Measurements from ENCODE around the gene TMEM234.
A peak's percentile ranks its signal among the peaks of the same experiment; 100 is the strongest.

Gene TMEM234

DNA sequence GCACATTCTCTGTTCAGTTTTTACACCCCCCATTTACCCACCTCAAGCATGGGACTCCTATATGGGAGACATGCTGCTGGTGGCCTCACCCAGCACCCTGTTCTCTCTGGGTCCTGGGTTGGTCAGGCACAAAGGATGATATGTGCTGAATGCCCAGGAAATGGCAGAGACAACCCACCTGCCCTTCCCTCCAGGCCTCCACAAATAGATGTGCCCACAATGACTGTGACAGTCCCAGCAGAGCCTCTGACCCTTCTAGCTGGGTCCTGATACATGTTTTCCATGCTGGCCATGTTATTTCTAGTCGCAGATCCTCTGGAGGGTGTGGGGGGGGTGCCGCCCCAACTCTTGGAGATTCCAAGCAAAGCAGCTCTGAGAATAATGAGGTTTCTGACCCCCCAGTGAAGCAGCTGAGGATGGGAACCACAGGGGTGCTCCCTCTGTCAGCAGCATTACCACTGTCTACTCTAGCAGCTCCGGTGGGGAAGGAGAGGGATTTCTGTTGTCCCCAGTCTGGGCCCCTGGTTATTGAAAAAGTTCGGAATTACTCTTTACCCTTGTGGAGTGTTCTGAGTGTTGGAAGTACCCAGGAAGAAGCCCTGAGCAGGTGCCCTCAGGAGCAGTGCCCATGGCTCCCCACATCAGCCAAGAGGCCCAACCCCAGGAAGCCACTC is 23.0 kb downstream of the TMEM234 start:
- DNase-seq: no peak

DNA sequence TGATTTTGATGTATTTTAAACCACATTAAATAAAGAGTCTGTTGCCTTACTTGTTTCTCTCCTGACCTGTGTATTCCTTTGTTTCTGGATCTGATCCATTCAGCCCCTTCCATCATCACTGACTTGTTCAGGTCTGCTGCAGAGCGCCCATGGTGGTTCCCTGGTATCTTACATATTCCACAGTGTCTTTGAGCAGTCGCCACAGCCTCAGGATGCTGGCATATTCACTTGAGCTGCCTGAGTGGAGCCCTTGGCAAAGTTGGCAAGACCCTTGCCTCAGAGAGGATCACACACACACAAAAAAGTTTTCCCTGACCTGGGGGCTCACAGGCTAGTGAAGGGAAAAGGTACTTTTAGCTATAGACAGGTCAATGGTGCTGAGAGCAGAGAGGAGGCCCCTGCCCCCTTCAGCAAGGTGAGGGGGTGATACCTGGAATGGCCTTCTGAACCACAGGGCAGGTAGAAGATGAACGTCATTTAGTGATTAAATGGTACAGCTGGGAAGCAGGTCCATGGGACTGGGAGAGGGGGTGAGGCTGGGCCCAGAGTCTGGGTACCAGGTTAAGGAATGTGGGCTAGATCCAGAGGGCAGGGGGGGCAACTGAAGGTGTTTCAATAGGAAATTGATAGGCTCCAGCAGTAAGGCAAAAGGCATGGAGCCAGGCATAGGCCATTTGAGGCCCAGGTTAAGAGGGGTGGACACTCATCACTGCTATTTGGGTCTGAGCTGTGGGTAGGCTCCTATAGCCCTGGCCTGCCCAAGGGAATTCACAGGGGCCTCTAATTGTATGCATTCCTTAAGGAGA is 23.7 kb downstream of the TMEM234 start:
- DNase-seq: no peak

DNA sequence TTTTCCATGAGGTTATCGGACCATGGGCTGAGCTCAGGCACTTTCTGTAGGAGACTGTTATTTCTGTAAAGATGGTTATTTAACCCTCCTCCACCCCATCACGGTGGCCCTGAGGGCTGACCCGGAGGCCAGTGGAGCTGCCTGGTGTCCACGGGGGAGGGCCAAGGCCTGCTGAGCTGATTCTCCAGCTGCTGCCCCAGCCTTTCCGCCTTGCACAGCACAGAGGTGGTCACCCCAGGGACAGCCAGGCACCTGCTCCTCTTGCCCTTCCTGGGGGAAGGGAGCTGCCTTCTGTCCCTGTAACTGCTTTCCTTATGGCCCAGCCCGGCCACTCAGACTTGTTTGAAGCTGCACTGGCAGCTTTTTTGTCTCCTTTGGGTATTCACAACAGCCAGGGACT is 24.3 kb downstream of the TMEM234 start:
- DNase-seq: no peak

DNA sequence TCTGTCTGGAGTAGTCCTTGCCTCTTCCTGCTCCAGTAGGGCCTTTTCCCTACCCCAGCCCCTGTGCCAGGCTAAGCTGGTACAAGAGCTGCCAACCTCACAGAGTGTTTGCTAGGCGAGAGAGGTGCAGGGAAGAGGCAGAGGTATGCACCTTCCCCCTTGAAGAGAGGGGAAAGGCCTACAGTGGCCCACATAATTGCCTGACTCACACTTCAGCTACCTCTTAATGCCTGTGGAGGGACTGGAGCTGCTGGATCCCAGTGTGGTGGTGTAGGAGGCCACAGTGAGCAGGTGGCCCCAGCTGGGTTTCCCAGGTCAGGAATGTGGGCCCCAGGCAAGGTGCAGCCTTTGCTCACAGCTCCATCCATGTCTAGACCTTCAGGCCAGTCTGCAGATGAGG is 25.1 kb downstream of the TMEM234 start:
- DNase-seq: no peak

DNA sequence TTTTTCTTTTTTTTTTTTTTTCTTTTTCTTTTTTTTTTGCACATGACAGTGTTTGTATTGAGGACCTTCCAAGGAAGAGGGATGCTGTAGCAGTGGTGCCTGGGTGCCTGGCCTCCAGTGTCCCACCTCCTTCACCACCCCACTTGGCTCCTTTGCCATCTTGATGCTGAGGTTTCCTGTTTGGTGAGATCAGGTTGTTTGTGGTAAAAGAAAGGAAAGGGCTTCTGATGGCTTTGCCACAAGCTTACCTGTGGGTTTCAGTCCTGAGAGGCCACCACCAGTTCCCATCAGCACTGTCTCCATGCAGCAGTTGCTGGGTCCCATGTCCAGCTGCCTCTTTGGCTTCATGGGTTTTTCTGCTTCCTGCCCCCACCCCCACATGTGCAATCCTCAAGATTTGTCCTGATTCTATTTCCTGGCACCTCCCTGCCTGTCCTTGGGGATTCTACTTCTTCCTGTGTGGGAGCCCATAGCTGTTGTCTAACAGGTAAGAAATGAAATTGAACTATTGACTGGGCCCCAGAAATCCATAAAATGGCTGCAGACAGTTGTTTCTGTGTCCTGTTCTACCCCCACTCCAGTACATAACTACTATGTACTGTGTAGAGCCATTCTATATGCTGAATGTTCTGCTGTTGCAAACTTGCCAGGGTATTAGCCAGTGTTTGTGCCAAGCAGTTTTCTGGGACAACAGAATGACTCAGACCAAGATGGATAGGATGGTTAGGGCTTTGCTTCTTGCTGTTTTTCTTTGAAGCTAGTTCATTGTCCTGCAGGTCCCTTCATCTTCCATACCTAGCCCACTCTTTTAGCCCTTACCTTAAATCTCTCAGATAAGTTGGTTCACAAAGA is 26.0 kb downstream of the TMEM234 start:
- no peak for DNase-seq

DNA sequence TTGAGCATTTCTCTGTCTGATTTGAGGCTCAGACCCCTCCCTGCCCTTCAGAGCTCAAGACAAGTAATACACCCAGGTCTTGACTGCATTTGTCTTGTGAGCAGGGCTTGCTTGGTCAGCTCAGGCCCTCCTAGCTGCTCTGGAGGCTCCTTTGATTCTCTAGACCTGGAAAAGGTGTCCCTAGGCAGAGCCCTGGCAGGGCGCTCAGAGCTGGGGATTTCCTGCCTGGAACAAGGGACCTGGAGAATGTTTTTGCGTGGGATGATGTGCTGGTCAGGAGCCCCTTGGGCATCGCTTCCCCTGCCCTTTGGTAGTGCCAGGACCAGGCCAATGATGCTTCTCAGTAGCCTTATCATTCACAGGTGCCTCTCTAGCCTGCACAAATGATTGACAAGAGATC is 26.6 kb downstream of the TMEM234 start:
- DNase-seq: no peak

DNA sequence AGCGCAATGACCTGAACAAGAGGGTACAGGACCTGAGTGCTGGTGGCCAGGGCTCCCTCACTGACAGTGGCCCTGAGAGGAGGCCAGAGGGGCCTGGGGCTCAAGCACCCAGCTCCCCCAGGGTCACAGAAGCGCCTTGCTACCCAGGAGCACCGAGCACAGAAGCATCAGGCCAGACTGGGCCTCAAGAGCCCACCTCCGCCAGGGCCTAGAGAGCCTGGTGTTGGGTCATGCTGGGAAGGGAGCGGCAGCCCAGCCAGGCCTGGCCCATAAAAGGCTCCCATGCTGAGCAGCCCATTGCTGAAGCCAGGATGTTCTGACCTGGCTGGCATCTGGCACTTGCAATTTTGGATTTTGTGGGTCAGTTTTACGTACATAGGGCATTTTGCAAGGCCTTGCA is 27.2 kb downstream of the TMEM234 start:
- no peak for DNase-seq

DNA sequence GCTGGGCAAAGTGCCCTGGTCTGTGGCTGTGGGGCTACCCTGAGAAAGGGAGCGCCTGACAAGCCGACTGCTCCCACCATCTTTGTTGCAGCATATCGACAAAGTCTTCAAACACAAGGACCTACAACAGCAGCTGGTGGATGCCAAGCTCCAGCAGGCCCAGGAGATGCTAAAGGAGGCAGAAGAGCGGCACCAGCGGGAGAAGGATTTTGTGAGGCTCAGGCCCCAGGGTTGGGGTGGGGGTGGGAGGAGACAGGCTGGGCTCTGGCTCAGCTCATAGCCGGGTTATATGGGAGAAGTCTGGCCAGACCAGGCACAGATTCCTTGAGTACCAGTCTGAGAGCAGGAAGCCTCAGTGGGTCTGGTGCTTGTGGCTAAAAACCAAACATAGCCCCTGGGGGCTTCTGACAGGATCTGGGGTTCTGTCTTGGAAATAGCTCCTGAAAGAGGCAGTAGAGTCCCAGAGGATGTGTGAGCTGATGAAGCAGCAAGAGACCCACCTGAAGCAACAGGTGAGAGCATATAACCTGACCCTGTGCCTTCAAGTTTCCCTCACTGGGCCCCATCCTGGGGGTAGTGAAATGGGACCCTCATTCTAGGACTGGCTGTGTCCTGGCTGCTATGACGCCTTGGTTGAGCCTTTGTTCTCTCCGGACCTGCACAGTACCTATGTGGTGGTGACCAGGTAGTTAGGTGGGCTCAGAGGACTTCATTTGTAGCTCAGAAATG is 29.8 kb downstream of the TMEM234 start:
- DNase-seq: no peak

DNA sequence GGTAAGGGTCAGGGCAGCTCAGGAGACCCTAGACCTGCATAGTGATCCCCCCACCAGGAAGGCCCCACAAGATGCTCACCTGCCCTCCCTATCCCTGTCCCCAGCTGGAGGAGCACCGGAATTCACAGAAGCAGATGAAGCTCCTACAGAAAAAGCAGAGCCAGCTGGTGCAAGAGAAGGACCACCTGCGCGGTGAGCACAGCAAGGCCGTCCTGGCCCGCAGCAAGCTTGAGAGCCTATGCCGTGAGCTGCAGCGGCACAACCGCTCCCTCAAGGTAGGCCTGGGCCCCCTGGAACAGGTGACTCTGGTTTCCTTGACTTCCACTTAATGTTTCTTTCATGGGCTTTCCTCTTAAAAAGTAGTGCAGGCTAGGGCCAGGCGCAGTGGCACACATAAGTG is 34.3 kb downstream of the TMEM234 start:
- DNase-seq: no peak

DNA sequence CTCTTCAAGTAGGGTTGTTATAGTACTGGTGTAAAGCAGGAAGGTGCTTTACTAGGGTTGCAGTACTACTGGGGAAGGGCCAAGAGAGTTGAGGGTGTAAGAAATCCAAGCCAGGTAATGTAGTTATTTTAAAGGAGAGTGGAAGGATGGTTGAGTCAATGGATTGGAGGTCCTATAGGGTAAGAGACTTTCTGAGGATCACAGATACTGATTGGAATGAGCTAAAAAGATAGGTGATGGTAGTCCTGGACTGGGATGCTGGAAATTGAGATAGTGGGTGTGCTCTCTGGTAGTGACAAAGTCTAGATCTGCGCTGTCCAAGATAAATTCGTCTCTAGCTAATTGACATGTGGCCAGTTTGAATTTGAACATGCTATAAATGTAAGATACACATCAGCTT is 35.7 kb downstream of the TMEM234 start:
- no peak for DNase-seq

DNA sequence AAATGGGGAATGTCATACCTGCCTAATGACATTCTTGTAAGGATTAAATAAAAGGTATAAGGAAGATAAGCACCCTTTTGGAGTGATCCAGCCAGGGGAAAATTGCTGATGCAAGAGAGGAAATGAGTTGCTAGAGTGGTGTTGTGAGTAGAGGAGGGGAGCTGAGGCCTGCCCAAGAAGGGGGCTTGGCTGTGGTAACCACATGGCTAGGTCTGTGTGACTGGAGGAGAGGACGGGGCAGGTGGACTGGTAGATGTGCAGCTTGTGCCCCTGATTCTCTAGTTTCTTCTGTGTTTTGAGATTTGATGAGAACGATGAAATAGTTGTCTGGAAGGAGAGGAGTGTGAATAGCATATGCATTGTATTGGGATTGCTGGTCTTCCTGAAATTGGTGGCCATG is 36.1 kb downstream of the TMEM234 start:
- DNase-seq: no peak

DNA sequence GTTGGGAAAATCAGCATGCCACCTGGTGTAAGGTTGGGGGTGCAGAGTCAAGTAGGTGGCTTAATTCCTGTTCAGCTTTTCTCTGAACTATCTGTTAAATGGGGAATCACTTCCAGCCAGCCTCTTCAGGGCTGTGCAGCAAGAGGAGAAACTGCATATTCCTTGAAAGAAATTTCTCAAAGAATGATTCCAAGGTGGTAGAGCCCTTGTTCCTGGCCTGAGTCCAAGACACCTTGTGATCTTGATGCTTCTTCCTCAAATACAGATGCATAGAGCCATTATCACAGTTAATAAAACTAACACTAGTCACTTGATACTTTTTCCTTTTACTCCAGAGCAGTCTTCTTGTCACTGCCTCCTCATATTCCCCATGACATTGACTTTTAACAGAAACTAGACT is 37.5 kb downstream of the TMEM234 start:
- no peak for DNase-seq

DNA sequence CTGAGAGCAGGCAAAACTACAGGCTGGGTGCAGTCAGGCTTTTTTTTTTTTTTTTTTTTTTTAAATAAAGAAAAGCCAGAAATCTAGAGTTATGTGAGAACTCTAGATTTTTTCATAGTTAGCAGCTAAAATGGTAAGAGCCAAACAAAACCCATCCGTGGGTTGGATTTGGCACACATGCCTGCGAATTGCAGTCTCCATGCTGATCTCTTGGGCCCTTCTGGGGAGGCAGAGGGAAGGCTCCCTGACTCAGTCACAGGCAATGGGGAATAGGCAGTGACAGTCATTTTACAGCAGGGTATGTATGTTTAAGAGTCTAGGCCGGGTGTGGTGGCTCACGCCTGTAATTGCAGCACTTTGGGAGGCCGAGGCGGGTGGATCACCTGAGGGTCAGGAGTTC is 40.1 kb downstream of the TMEM234 start:
- no peak for DNase-seq

DNA sequence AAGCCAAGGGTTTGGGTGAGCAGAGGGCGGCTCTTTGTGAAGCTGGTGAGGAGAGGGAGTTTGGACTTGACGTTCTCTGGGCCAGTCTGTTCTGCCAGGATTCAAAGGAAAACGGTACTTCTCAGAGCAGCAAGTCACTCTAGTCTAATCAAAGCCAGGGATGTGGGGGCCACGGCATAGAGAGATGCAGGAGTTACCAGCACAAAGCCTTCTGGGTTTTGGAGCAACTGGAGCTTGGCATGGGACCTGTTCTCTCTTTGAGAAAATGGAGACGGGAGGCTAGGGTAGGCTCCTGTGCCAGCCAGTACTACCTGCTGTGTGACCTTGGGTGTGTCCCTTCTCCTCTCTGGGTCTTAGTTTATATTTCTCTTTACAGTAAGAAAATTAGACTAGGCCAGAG is 40.6 kb downstream of the TMEM234 start:
- no peak for DNase-seq

DNA sequence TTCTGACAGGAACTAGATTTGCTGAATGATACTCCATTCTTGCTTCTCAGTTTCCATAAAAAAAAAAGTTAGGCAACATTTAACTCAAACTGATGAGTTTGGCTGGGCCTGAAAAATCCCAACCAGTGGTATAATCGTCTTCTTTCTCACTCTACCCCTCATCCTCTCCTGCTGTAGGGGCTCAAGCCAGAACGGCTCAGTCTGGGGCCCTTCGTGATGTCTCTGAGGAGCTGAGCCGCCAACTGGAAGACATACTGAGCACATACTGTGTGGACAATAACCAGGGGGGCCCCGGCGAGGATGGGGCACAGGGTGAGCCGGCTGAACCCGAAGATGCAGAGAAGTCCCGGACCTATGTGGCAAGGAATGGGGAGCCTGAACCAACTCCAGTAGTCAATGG is 41.1 kb downstream of the TMEM234 start:
- no peak for DNase-seq

DNA sequence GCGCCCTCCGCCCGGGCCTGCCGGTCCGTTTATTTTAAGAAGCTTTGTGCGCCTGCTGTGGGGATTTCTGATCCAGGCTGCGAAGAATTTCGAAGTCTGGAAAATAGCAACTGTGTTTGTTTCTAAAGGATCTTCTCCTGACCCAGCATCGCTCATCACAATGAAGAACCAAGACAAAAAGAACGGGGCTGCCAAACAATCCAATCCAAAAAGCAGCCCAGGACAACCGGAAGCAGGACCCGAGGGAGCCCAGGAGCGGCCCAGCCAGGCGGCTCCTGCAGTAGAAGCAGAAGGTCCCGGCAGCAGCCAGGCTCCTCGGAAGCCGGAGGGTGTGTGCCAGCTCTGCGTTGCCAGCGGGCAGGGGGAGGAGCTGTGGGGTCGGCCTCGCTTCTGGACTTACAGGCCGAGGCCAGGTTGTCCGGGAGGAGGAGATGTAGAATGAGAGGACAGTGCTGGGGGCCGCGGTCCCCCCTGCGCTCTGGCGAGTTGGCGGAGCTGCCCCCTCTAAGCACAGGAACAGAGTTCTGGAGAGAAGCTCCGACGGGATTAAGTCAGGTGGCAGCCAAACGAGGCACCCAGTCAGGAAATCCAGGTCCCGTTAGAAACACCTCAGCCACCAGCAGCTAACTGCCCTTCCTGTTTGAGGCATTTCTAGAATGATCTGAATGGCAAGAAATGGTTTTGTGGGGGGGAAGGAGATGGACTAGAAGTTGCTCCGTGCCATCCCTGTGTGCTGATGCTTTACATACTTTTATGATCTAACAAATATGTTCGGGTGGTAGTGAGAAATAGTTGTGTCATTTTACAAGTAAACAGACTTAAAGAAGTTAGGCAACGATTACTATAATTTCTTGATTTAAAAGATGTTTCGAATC is 41.7 kb downstream of the TMEM234 start:
- peak; percentile 47 for DNase-seq

DNA sequence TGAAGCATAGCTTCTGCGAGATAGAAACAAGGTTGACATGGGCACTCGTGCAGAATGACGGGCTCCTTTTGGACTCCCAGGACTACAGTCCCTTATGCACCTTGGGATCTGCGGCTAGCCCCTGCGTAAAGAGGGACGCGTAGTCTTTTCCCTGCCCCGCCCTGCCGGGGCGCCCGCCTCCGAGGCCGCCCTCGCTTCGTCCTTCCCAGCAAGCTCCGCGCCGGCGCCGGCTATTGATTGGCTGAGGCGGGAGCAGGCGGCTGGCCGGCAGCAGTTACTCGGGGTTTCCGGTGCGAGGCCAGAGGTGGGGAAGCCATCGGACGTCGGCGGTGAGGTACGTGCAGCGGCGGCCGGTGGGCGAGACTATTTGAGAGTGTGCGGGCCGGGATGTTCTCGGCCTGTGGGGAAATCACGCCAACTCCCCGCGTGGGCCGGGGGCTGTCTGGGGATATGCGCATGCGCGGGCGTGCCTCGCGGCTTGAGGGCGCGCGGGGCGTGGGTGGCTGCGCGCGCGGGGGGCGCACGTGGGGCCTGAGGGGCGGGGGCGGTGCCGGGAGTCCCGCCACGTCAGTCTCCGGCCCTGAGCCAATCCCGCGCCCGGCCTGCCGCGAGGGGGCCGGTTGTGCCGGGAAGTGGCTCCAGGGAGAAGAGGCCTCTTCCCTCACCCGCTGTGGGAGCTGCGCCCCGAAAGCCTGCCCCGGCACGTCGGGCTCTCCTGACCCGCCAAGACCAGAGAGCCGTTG is 42.5 kb downstream of the TMEM234 start, which contains the start of gene TXLNA:
TXLNA (plus strand) TSS at position 233 of the 743 bp plus-strand sequence. CDS start 671 bp downstream, outside the sequence.
- peak; percentile 91 for DNase-seq

DNA sequence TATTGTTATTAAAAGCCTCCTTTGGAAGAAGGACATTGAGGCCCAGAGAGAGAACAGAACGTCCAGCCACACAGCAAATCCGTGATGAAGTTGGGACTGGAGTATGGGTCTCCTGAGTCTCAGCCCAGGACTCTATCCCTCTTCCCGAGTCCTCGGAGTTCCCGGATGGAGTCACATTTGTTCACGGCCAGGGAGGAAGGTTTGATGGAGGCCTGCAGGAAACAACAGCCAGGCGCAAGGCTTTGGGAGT is 43.0 kb downstream of the TMEM234 start:
- DNase-seq: no peak

DNA sequence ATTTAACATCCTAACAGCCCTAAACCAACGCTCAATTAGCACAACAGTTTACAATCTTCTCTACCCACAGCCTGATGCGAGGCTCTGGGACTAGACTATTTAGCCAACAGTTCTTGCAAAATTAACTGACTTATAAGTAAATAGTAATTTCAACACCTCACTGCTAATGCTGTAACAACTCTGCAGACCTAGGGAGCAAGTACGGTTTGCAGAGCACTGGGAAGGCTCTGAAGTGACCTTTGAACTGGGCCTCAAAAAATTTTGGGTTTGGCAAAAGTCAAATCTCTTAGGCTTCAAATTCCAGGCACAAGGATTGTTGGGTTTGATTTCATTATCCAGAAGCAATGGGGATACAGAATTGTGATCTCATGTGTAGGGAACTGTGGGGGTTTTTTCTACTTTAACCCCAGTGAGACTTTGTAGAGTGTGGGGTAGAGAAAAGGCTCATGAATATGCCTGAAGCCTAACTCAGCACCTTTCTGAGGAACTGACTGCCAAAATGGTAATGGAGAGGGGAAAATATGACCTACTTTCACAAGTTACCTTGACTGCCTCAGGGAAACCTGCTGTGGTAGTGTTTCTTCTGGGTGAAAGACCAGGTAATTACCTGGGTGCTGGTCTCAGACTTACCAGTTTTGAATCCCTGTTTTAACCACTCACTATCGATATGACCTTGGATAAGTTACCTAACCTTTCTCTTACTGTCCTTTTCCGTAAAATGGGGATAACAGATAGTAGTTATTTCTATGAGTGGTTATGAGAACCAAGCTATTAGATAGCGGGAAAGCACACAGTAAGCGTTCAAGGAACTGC is 43.6 kb downstream of the TMEM234 start:
- no peak for DNase-seq

DNA sequence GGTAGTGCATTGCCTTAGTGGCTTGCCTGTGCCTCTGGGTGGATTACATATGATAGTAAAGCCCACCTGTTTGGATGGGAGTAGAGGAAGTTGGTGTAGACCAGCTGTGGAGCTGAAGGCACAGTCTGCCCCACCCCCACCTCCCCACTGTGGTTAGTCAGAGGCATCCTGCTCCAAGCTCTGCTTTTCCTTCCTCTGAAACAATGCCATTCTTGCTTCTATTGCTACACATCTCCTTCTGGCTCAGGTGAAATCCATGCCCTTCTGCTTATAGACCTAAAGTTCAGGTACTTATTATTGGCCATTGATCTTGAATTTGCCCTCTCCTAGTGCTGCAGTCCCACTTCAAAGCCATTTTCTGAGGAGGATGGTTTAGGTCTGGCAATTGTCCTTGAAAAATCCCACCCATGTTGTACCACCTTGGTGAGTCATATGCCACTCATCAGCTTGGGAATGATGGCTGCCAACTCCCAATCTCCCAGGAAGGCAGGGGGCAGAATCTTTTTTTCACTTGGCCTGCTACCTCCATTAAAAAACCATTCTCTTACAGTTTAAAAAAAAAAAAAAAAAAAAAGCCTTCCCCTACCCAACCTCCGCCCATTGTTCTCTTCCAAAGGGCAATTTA is 49.4 kb downstream of the TMEM234 start:
- DNase-seq: peak; percentile 17
